Mesenchymal stem cell (in vitro differentiated cells and primary cell): ENCODE data around the gene SLC44A5. TPM values are rescaled to one million over a fixed set of nuclear protein-coding genes. Genes with fewer than 3 reads are reported as not detected.
"Not testable (repeated sequence)": the region's sequence is repeated elsewhere in the genome, so short reads cannot be mapped to it uniquely, and the experiment has no call there.

ENCODE experiments used
- DNase-seq: peaks from one replicate; pipeline ENCODE4 v3.0.0-alpha.2; 2013
- H2AFZ ChIP-seq: one replicate; pipeline ENCODE4 v1.6.1; 2013; ENCODE audit warnings: low read depth, mild to moderate bottlenecking, control low read depth, inconsistent platforms, low read length, moderate library complexity
- H2AK5ac ChIP-seq: 2 replicates; pipeline ENCODE4 v1.6.1; 2013; ENCODE audit warnings: low read length, moderate library complexity, mild to moderate bottlenecking, inconsistent platforms; ENCODE audit not compliant: severe bottlenecking
- H2BK120ac ChIP-seq: one replicate; pipeline ENCODE4 v1.6.1; 2013; ENCODE audit warnings: low read depth, mild to moderate bottlenecking, inconsistent platforms, low read length, moderate library complexity
- H2BK12ac ChIP-seq, 2 experiments: one replicate each; pipeline ENCODE4 v1.6.1; 2013; ENCODE audit warnings: inconsistent platforms in 2 of 2, low read length in 2 of 2, mild to moderate bottlenecking in 2 of 2, moderate library complexity in 2 of 2, control low read depth in 1 of 2
- H2BK15ac ChIP-seq: one replicate; pipeline ENCODE4 v1.6.1; 2013; ENCODE audit warnings: mild to moderate bottlenecking, low read depth, inconsistent platforms; ENCODE audit not compliant: poor library complexity, severe bottlenecking
- H2BK5ac ChIP-seq: 2 replicates; pipeline ENCODE4 v1.6.1; 2013; ENCODE audit warnings: low read depth, mild to moderate bottlenecking, low read length, control low read depth, inconsistent platforms; ENCODE audit not compliant: poor library complexity, severe bottlenecking
- H3K14ac ChIP-seq, 2 experiments: one replicate each; pipeline ENCODE4 v1.6.1; 2013; ENCODE audit warnings: inconsistent platforms in 2 of 2, low read length in 2 of 2, control low read depth in 1 of 2, mild to moderate bottlenecking in 1 of 2, moderate library complexity in 1 of 2
- H3K18ac ChIP-seq, 2 experiments: one replicate each; pipeline ENCODE4 v1.6.1; 2013; ENCODE audit warnings: inconsistent platforms in 2 of 2, low read length in 2 of 2, control low read depth in 1 of 2, low read depth in 1 of 2, mild to moderate bottlenecking in 1 of 2
- H3K23ac ChIP-seq, 2 experiments: one replicate each; pipeline ENCODE4 v1.6.1; 2013; ENCODE audit warnings: inconsistent platforms in 2 of 2, low read length in 2 of 2, mild to moderate bottlenecking in 2 of 2, moderate library complexity in 2 of 2, control low read depth in 1 of 2
- H3K27ac ChIP-seq: 2 replicates; pipeline ENCODE4 v1.5.1; 2013; ENCODE audit warnings: mild to moderate bottlenecking, moderate library complexity, low read length, control low read depth, inconsistent platforms; ENCODE audit not compliant: poor library complexity, severe bottlenecking
- H3K27me3 ChIP-seq, 2 experiments: 2 replicates each; pipeline versions ENCODE4 v1.6.1 to v1.7.0; 2013; ENCODE audit warnings: low read length in 2 of 2, mild to moderate bottlenecking in 2 of 2, moderate library complexity in 2 of 2, control low read depth in 1 of 2, inconsistent platforms in 1 of 2; ENCODE audit not compliant: control insufficient read depth in 1 of 2, insufficient read depth in 1 of 2
- H3K36me3 ChIP-seq, 2 experiments: 2 replicates each; pipeline versions ENCODE4 v1.6.1 to v1.7.0; 2013; ENCODE audit warnings: low read length in 2 of 2, control low read depth in 1 of 2, inconsistent platforms in 1 of 2, low read depth in 1 of 2, mild to moderate bottlenecking in 1 of 2; ENCODE audit not compliant: insufficient read depth in 2 of 2, control insufficient read depth in 1 of 2
- H3K4ac ChIP-seq, 2 experiments: one replicate each; pipeline ENCODE4 v1.6.1; 2013; ENCODE audit warnings: inconsistent platforms in 2 of 2, low read length in 2 of 2, mild to moderate bottlenecking in 2 of 2, moderate library complexity in 2 of 2, control low read depth in 1 of 2, low read depth in 1 of 2
- H3K4me1 ChIP-seq: 2 replicates; pipeline ENCODE4 v1.6.1; 2013; ENCODE audit warnings: low read depth, low read length, control low read depth; ENCODE audit not compliant: control insufficient read depth, insufficient read depth
- H3K4me2 ChIP-seq: 2 replicates; pipeline ENCODE4 v1.6.1; 2013; ENCODE audit warnings: low read length, mild to moderate bottlenecking, inconsistent platforms; ENCODE audit not compliant: poor library complexity, severe bottlenecking
- H3K4me3 ChIP-seq, 2 experiments: 2 replicates each; pipeline versions ENCODE4 v1.5.1 to v1.7.0; 2013; ENCODE audit warnings: low read length in 2 of 2, mild to moderate bottlenecking in 2 of 2, control low read depth in 1 of 2, low read depth in 1 of 2; ENCODE audit not compliant: insufficient read depth in 1 of 2
- H3K79me1 ChIP-seq: replicated peaks from 2 replicates; pipeline ENCODE4 v1.6.1; 2013; ENCODE audit warnings: mild to moderate bottlenecking, control low read depth, low read length, inconsistent platforms; ENCODE audit not compliant: poor library complexity, severe bottlenecking
- H3K9ac ChIP-seq: 2 replicates; pipeline ENCODE4 v1.7.0; 2013; ENCODE audit warnings: mild to moderate bottlenecking, low read length, moderate library complexity
- H3K9me3 ChIP-seq: 2 replicates; pipeline ENCODE4 v1.7.0; 2013; ENCODE audit warnings: mild to moderate bottlenecking, low read length; ENCODE audit not compliant: control insufficient read depth
- H4K8ac ChIP-seq: one replicate; pipeline ENCODE4 v1.6.1; 2013; ENCODE audit warnings: inconsistent platforms, mild to moderate bottlenecking, low read length, moderate library complexity
- H4K91ac ChIP-seq: one replicate; pipeline ENCODE4 v1.6.1; 2013; ENCODE audit warnings: mild to moderate bottlenecking, low read length, inconsistent platforms
- WGBS: methylation state at CpG from one replicate; pipeline ENCODE4 v1.1.7; 2013; ENCODE audit warnings: mixed read lengths; 5-methylcytosine and 5-hydroxymethylcytosine counted together
- polyA plus RNA-seq, 2 experiments: library from polyadenylated mRNA; stranded (reverse); fragments of 200-250 nt; gene quantifications; one replicate each; pipeline ENCODE4 v1.2.3, GENCODE V29; 2013

Gene SLC44A5
- 0.12 TPM for polyA plus RNA-seq (2013, experiment 1 of 2)
- polyA plus RNA-seq (2013, experiment 2 of 2), result 0.10 TPM

- Histone ChIP-seq H3K79me1 (no peaks in the 10 kb centered on the region), H3K27me3 (peaks cover 22 to 34% of the 10 kb centered on the region in 2 experiments), H2AK5ac (no peak within 1 kb of the TSS), H3K4me1 (peaks cover 15% of the 10 kb centered on the region), H2AFZ (no peak within 1 kb of the TSS), H4K8ac (no peak within 1 kb of the TSS), H3K27ac (no peak within 1 kb of the TSS), H3K4ac (no peak within 1 kb of the TSS), H4K91ac (no peak within 1 kb of the TSS), H3K4me3 (no peak within 1 kb of the TSS), H2BK5ac (no peak within 1 kb of the TSS), H3K36me3 (no peaks in the 10 kb centered on the region), H3K9ac (no peak within 1 kb of the TSS), H3K4me2 (no peak within 1 kb of the TSS), H2BK12ac (no peak within 1 kb of the TSS), H2BK15ac (no peak within 1 kb of the TSS), H3K23ac (no peak within 1 kb of the TSS), H3K9me3 (no peaks in the 10 kb centered on the region), H3K14ac (no peak within 1 kb of the TSS), H3K18ac (no peak within 1 kb of the TSS), H2BK120ac (no peak within 1 kb of the TSS)
- 64% methylated on average over 1 of the region's 1 CpG for WGBS
- no peak for DNase-seq
Observed at GRCh38 chr1:75611014-75611413, at the start of gene SLC44A5. Gene SLC44A5, minus strand, starts transcription at chr1:75611114. Its CDS starts 69,667 bp downstream, at chr1:75541447.

- no peak overlapping the region for H2BK12ac ChIP-seq
- H2BK15ac ChIP-seq, result no peak overlapping the region
- H3K27ac ChIP-seq, result no peak overlapping the region
- H3K9ac ChIP-seq, result no peak overlapping the region
- no peak for DNase-seq
- no peak overlapping the region for H3K4me2 ChIP-seq
- H2BK5ac ChIP-seq, result no peak overlapping the region
- H3K9me3 ChIP-seq, result peaks cover 17% of the 10 kb centered on the region
- H3K4ac ChIP-seq, result no peak overlapping the region
- no peaks in the 10 kb centered on the region for H3K4me1 ChIP-seq
- H3K14ac ChIP-seq, result no peak overlapping the region
- no CpG with 5 or more reads among the region's 1 CpG for whole genome bisulfite sequencing
- H3K4me3 ChIP-seq, result no peak overlapping the region
- peaks cover 0 to 4% of the 10 kb centered on the region in 2 experiments for H3K27me3 ChIP-seq
- no peak overlapping the region for H2BK120ac ChIP-seq
- no peak overlapping the region for H2AK5ac ChIP-seq
- H3K36me3 ChIP-seq, result no peaks in the 10 kb centered on the region
- H4K91ac ChIP-seq, result no peak overlapping the region
- no peak overlapping the region for H3K23ac ChIP-seq
- H4K8ac ChIP-seq, result no peak overlapping the region
- no peak overlapping the region for H2AFZ ChIP-seq
- no peak overlapping the region for H3K18ac ChIP-seq
- no peaks in the 10 kb centered on the region for H3K79me1 ChIP-seq
Observed at GRCh38 chr1:75655931-75656330, 45.0 kb upstream of the SLC44A5 start.

DNA sequence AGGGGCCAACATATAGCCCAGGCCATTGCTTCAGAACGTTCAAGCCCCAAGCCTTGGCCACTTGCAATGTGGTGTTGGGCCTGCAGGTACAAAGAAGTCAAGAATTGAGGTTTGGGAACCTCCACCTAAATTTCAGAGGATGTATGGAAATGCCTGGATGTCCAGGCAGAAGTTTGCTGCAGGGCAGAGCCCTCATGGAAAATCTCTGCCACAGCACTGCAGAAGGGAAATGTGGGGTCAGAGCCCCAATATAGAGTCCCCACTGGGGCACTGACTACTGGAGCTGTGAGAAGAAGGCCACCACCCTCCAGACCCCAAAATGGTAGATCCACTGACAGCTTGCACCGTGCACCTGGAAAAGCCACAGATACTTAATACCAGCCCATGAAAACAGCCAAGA lies 36.3 kb upstream of the SLC44A5 start:
- H4K8ac ChIP-seq, H3K4me1 ChIP-seq, H2BK120ac ChIP-seq, H3K4me3 ChIP-seq, H2BK5ac ChIP-seq, H3K23ac ChIP-seq, H3K4ac ChIP-seq, H2BK12ac ChIP-seq, H3K9me3 ChIP-seq, H2AK5ac ChIP-seq, H3K14ac ChIP-seq, H3K27ac ChIP-seq, H3K9ac ChIP-seq, H3K36me3 ChIP-seq, H3K4me2 ChIP-seq, H2AFZ ChIP-seq, DNase-seq, H4K91ac ChIP-seq, H2BK15ac ChIP-seq, H3K79me1 ChIP-seq, H3K27me3 ChIP-seq, H3K18ac ChIP-seq: not testable (repeated sequence)
- 46% methylated on average over 2 of the region's 2 CpGs for WGBS

DNA sequence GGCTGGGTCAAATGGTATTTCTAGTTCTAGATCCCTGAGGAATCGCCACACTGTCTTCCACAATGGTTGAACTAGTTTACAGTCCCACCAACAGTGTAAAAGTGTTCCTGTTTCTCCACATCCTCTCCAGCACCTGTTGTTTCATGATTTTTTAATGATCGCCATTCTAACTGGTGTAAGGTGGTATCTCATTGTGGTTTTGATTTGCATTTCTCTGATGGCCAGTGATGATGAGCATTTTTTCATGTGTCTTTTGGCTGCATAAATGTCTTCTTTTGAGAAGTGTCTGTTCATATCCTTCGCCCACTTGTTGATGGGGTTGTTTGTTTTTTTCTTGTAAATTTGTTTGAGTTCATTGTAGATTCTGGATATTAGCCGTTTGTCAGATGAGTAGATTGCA lies 34.2 kb upstream of the SLC44A5 start:
- H4K8ac ChIP-seq, H2BK15ac ChIP-seq, H2BK120ac ChIP-seq, H3K23ac ChIP-seq, H2AK5ac ChIP-seq, H3K27me3 ChIP-seq, H3K4ac ChIP-seq, H3K9ac ChIP-seq, H3K4me1 ChIP-seq, H4K91ac ChIP-seq, H2BK12ac ChIP-seq, H3K36me3 ChIP-seq, H3K79me1 ChIP-seq, DNase-seq, H3K4me3 ChIP-seq, H3K9me3 ChIP-seq, H2BK5ac ChIP-seq, H3K4me2 ChIP-seq, H3K14ac ChIP-seq, H2AFZ ChIP-seq, H3K18ac ChIP-seq, H3K27ac ChIP-seq: not testable (repeated sequence)
- WGBS, result 92% methylated on average over 2 of the region's 4 CpGs
